M059J (cell line): ENCODE data around the gene VPS29. TPM values are rescaled to one million over a fixed set of nuclear protein-coding genes. Genes with fewer than 3 reads are reported as not detected.
A peak's percentile ranks its signal among the peaks of the same experiment; 100 is the strongest.
"Not testable (repeated sequence)": the region's sequence is repeated elsewhere in the genome, so short reads cannot be mapped to it uniquely, and the experiment has no call there.

ENCODE experiments used
- DNase-seq: peaks from one replicate; pipeline ENCODE4 v3.0.0-alpha.2; 2012; ENCODE audit warnings: low read depth
- total RNA-seq: library from RNA; depleted of rRNA; stranded (reverse); fragments of >200 nt; shearing (Covaris generic); gene quantifications from 2 replicates; pipeline ENCODE4 v1.2.3, GENCODE V29; 2014

The VPS29 gene
- total RNA-seq, 1 experiment from 2014 or later: 146 TPM

GRCh38 chr12:110520876-110521712 lies 19.2 kb upstream of the VPS29 start:
- DNase-seq: not testable (repeated sequence)

DNA sequence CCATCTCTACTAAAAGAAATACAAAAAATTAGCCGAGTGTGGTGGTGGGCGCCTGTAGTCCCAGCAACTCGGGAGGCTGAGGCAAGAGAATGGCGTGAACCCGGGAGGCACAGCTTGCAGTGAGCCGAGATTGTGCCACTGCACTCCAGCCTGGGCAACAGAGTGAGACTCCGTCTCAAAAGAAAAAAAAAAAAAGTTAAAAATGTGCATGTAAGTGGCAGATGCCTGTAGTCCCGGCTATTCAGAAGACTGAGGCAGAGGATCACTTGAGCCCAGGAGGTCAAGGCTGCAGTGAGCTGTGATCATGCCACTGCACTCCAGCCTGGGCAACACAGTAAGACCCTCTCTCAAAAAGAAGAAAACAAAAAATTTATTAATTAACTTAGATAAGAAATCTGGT lies 16.1 kb upstream of the VPS29 start:
- DNase-seq: not testable (repeated sequence)

DNA sequence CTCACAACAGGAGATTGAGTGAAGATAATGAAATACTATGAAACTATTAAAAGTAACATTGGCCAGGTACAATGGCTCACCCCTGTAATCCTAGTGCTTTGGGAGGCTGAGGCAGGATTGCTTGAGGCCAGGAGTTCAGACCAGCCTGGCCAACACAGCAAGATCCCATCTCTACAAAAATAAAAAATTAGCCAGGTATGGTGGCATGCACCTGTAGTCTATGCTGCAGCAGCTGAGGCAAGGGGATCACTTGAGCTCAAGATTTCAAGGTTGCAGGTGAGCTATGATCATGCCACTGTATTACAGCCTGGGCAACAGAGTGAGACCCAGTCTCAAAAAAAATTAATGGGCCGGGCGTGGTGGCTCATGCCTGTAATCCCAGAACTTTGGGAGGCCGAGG lies 15.1 kb upstream of the VPS29 start:
- no peak for DNase-seq

GRCh38 chr12:110514363-110514762 lies 12.5 kb upstream of the VPS29 start:
- DNase-seq: no peak

GRCh38 chr12:110513842-110514241 lies 11.9 kb upstream of the VPS29 start:
- DNase-seq: no peak

DNA sequence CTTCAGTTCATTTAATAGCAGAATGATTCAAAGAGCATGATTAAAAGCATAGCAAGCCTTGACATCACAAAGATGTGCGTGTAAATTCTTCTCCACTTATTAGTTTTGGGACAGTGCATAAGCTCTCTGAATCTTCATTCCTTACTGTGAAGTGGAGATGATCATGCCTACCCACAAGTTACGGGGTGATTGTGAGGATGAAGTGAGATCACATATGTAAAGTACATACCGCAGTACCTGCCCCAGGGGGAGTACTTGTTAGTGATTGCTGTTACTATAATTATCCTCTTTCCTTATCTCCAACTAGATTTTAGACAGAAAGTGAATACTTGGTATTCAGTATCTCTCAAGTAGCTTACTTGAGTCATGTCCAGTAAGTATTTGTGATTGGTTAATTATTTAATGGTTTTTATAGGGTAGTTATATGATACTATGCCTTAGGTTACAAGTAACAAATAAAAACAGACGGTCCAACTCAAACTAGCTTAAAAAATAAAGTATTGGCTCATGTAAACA lies 6.2 kb upstream of the VPS29 start:
- DNase-seq: no peak

- DNase-seq: no peak
Measured at GRCh38 chr12:110505332-110505731, 3.4 kb upstream of the VPS29 start.

GRCh38 chr12:110503432-110503831 lies 1.5 kb upstream of the VPS29 start:
- DNase-seq: no peak

DNA sequence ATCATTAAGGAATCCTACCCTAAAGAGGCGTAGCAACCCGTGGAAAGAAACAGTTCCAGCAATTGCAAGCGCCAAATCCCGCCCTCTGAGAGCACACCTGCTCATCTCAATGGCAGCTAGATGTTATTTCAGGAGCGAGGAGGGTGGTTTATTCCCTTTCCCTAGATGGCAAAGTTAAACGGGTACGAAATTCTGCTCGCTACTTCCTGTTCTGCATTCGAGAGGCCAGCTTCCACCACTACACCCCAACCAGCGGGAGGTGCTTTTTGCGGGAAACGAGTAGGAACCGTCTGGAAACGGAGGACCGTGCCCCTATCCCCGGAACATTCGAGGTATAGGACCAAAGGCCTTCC lies 536 bp downstream of the VPS29 start:
- peak; percentile 78 for DNase-seq

GRCh38 chr12:110498984-110499706 lies 2.8 kb downstream of the VPS29 start:
- peak; percentile 36 for DNase-seq

DNA sequence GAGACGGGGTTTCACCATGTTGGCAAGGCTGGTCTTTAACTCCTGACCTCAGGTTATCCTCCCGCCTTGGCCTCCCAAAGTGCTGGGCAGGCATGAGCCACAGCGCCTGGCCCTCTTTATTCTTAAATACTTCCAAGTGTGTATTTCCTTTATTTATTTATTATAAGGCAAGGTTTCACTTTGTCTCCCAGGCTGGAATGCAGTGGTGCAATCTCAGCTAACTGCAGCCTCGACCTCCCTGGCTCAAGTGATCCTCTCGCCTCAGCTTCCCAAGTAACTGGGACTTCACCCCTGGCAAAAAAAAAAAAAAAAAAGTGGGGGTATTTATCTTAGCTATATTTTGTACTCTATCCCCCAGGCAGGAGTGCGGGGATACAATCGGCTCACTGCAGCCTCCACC lies 26.5 kb downstream of the VPS29 start:
- DNase-seq: no peak

DNA sequence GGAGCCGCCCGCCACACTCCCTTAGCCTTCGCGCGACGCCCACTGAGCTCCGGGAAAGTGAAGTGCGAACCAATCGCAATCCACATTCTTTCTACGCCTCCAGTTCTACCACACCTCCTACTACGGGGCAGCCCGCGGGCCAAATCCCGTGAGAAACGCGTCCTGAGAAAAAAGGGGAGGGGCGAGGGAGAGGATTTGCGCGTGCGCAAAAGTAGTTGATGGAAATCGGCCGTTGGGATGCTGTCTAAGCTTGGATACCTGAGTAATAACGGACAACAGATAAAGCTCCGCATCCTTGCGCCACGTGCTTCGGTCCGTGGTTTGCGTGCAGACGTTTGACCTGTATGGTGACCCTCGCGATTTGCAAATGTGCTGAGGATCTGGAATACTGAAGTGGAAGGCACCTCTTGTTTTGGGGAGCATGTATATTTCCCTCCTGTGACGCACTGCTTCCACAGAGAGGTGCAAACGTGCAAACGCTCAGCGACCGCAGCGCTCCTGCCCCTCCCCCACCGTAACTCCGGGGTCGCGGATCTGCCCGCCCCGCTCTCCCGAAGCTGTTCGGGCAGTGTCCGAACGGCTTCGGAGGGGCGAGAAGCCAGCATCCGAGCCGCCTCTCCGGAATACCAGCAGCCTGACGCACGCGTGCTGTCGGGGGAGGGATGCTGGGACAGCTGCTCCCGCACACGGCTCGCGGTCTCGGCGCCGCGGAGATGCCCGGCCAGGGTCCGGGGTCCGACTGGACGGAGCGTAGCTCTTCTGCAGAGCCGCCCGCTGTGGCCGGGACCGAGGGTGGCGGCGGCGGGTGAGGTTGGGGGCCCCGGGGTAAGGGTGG lies 33.5 kb downstream of the VPS29 start, which contains the start of the genes FAM216A and GPN3:
Gene FAM216A (plus strand): TSS at position 632 of the 835 bp plus-strand sequence. CDS start 31 bp downstream, at position 663.
Gene GPN3 (minus strand): TSS at position 44 of the 835 bp plus-strand sequence. CDS start 54 bp downstream, outside the sequence.
- peak; percentile 98 for DNase-seq

DNA sequence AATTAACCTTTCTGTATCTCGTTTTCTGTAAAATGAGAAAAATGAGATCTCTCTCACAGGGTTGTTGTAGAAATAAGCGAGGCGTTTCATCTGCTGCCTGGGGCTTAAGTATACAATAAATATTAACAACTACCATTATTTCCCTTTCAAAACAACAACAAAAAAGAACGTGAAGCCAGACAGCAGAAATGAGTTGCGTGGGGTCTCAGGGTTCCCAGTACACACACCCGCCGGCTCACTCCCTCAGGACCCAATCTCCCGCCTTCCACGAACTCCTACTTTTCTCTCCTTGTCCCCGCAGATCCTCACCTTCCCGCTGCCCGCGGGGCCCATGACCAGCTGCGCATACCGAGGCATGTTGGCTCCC lies 34.1 kb downstream of the VPS29 start:
- DNase-seq: no peak

DNA sequence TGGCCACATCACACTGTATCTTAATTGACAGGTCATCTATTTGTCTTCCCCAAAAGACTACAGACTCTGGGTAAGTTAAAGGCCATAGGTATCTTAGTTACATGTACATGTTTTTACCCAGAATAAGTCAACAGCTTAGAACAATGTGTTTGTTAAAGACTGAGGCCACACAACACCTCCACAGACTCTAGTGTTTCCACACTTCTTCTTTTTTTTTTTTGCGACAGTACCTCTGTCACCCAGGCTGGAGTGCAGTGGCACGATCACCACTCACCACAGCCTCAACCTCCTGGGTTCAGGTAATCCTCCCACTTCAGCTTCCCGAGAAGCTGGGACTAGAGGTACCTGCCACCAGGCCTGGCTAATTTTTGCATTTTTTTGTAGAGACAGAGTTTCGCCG lies 35.1 kb downstream of the VPS29 start:
- no peak for DNase-seq

- DNase-seq: not testable (repeated sequence)
Measured at GRCh38 chr12:110465765-110466164, 36.1 kb downstream of the VPS29 start.

GRCh38 chr12:110465024-110465423 lies 36.9 kb downstream of the VPS29 start:
- DNase-seq: no peak

DNA sequence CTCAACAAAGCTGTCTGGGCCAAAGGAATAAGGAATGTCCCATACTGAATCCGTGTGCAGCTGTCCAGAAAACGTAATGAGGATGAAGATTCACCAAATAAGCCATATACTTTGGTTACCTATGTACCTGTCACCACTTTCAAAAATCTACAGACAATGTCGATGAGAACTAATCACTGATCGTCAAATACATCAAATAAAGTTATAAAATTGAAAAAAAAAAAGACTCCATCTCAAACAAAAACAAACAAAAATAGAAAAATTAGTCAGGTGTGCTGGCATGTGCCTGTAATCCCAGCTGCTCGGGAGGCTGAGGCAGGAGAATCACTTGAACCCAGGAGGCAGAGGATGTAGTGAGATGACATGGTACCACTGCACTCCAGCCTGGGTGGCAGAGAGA lies 40.7 kb downstream of the VPS29 start:
- DNase-seq: not testable (repeated sequence)

DNA sequence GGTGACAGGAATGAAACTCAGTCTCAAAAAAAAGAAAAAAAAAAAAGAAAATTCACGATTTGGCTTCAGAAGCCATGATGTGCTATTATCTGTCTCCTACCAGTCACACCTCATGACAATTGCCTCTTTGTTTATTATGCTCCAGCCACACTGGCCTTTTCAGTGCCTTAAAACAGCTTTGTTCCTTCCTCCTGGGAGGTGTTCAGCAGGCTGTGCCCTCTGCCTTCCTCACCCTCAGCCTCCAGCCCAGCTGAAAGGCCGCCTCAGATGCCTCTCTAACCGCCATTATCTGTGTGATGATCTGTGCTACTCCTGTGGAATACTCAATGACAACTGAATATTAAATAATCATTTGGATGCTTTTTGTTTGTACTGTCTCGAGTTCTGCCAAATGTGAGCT lies 43.2 kb downstream of the VPS29 start:
- no peak for DNase-seq

DNA sequence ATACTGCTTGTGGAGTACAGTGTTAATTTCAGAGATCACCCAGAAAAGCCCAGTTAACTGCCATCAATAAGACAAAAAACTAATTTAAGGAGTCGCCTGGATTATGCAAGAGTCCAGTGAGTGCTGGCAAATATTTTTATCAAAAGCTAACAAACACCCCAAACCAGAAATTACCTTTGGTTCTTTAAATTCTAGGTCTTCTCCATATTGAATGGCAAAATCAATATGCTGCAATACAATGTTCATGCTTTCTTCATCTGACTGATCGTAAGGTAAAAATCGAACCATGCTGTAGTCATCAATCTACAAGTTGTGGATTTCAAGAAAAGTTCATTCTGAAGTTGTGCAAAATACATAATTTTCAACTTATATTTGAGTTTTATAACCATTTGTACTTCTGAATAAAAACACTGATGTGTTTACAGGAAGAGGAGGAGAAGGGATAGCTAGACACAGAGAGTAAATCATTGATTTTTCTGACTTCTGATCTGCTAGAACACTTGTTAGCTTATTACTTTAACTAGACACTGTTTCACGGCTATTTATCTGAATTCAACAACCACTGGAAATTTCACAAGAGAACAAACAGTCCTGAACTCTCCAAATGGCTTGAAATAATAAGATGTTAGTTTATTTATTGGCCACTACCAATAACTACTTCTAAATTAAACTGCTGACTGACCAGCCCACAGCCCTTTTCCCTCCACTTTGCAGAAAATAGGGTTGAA lies 48.2 kb downstream of the VPS29 start:
- no peak for DNase-seq

GRCh38 chr12:110451263-110451662 lies 50.6 kb downstream of the VPS29 start:
- DNase-seq: no peak
